ENCODE results near the gene AFF1. TPM values are rescaled to one million over a fixed set of nuclear protein-coding genes. Genes with fewer than 3 reads are reported as not detected.

Gene AFF1
- total and polyA plus RNA-seq, 2 experiments from 2014 or later, result 31.9 to 38.7 TPM

GRCh38 chr4:87038837-87039615 lies 104.2 kb downstream of the AFF1 start:
- peak; percentile 54 for DNase-seq (ENCODE audit: low spot score)
- peaks cover 44% of the 10 kb centered on the region for H4K20me1 ChIP-seq (ENCODE audit: insufficient read depth, poor library complexity, severe bottlenecking)
- peaks cover 99% of the 10 kb centered on the region for H3K79me2 ChIP-seq

GRCh38 chr4:87041141-87041540 lies 106.3 kb downstream of the AFF1 start:
- DNase-seq (ENCODE audit: low spot score), result no peak
- no peaks in the 10 kb centered on the region for H3K27me3 ChIP-seq
- peaks cover 25% of the 10 kb centered on the region for H3K4me1 ChIP-seq (ENCODE audit: insufficient read depth)
- H3K36me3 ChIP-seq (replicated peaks; ENCODE audit: insufficient read depth, low read depth), result no peaks in the 10 kb centered on the region
- no peak overlapping the region for H3K4me3 ChIP-seq
- peaks cover 59% of the 10 kb centered on the region for H4K20me1 ChIP-seq (ENCODE audit: insufficient read depth, poor library complexity, severe bottlenecking)
- H3K27ac ChIP-seq, result no peak overlapping the region
- H3K79me2 ChIP-seq, result peaks cover 99% of the 10 kb centered on the region
- H2AFZ ChIP-seq, result no peak overlapping the region
- WGBS (ENCODE audit: low lambda C conversion rate, missing lambda C conversion rate), result 97% methylated on average over 3 of the region's 3 CpGs
- no peak for TF ChIP-seq EZH2 (IDR thresholded peaks at IDR 0.05; ENCODE audit: borderline replicate concordance)
- no peak for TF ChIP-seq CTCF (IDR thresholded peaks at IDR 0.05; ENCODE audit: poor library complexity)
- TF ChIP-seq EZH2phosphoT487 (IDR thresholded peaks at IDR 0.05; ENCODE audit: low read depth, severe bottlenecking, unreplicated experiment), result no peak
- no peaks in the 10 kb centered on the region for H3K9me3 ChIP-seq (ENCODE audit: low read depth)
- H3K4me2 ChIP-seq, result no peak overlapping the region
- no peaks in the 10 kb centered on the region for H3K9me2 ChIP-seq (replicated peaks; ENCODE audit: insufficient read depth)

More at GRCh38 chr4:87038837-87039615, 104.2 kb downstream of the AFF1 start:
- TF ChIP-seq CTCF (IDR thresholded peaks at IDR 0.05; ENCODE audit: poor library complexity), result no peak
- Histone ChIP-seq H3K4me2 (no peak overlapping the region), H3K27ac (peak overlapping the region; percentile 29), H3K4me1 (ENCODE audit: insufficient read depth) (peaks cover 15% of the 10 kb centered on the region), H3K27me3 (no peaks in the 10 kb centered on the region), H3K9me2 (replicated peaks; ENCODE audit: insufficient read depth) (no peaks in the 10 kb centered on the region), H3K9me3 (ENCODE audit: low read depth) (no peaks in the 10 kb centered on the region), H3K36me3 (replicated peaks; ENCODE audit: insufficient read depth, low read depth) (no peaks in the 10 kb centered on the region), H3K4me3 (no peak overlapping the region), H2AFZ (no peak overlapping the region)
- WGBS (ENCODE audit: low lambda C conversion rate, missing lambda C conversion rate), result 47% methylated on average over 8 of the region's 8 CpGs

- H3K9me3 ChIP-seq (ENCODE audit: low read depth), result no peaks in the 10 kb centered on the region
- DNase-seq (ENCODE audit: low spot score), result no peak
- H3K4me1 ChIP-seq (ENCODE audit: insufficient read depth), result peaks cover 25% of the 10 kb centered on the region
- H4K20me1 ChIP-seq (ENCODE audit: insufficient read depth, poor library complexity, severe bottlenecking), result peaks cover 50% of the 10 kb centered on the region
- H3K27me3 ChIP-seq, result no peaks in the 10 kb centered on the region
- H3K79me2 ChIP-seq, result peaks cover 99% of the 10 kb centered on the region
- no peak for TF ChIP-seq EZH2phosphoT487 (IDR thresholded peaks at IDR 0.05; ENCODE audit: low read depth, severe bottlenecking, unreplicated experiment)
- TF ChIP-seq CTCF (IDR thresholded peaks at IDR 0.05; ENCODE audit: poor library complexity), result no peak
- TF ChIP-seq EZH2 (IDR thresholded peaks at IDR 0.05; ENCODE audit: borderline replicate concordance), result no peak
- no peak overlapping the region for H3K27ac ChIP-seq
- H3K4me2 ChIP-seq, result no peak overlapping the region
- no peaks in the 10 kb centered on the region for H3K36me3 ChIP-seq (replicated peaks; ENCODE audit: insufficient read depth, low read depth)
- 80% methylated on average over 1 of the region's 1 CpG for WGBS (ENCODE audit: low lambda C conversion rate, missing lambda C conversion rate)
- no peaks in the 10 kb centered on the region for H3K9me2 ChIP-seq (replicated peaks; ENCODE audit: insufficient read depth)
- no peak overlapping the region for H3K4me3 ChIP-seq
- H2AFZ ChIP-seq, result no peak overlapping the region
These were observed 107.4 kb downstream of the AFF1 start for GRCh38 chr4:87042221-87042620.
